ENCODE measurements around the gene BET1L.

BET1L gene

GRCh38 chr11:250274-250673 lies 43.1 kb upstream of the BET1L start:
- no peak; the same call in 2 of the 3 replicates for ATAC-seq
- TF ChIP-seq ZC3H10 (CRISPR knock-in tag; IDR thresholded peaks at IDR 0.05) (no peak), CREB5 (CRISPR knock-in tag; IDR thresholded peaks at IDR 0.05; ENCODE audit: low read depth) (no peak), OSR1 (CRISPR knock-in tag; IDR thresholded peaks at IDR 0.05) (no peak), ESRRG (CRISPR knock-in tag; IDR thresholded peaks at IDR 0.05) (no peak), CSRNP3 (CRISPR knock-in tag; IDR thresholded peaks at IDR 0.05) (no peak), ZNF565 (CRISPR knock-in tag; conservative IDR thresholded peaks at IDR 0.05; ENCODE audit: low read depth) (no peak)

DNA sequence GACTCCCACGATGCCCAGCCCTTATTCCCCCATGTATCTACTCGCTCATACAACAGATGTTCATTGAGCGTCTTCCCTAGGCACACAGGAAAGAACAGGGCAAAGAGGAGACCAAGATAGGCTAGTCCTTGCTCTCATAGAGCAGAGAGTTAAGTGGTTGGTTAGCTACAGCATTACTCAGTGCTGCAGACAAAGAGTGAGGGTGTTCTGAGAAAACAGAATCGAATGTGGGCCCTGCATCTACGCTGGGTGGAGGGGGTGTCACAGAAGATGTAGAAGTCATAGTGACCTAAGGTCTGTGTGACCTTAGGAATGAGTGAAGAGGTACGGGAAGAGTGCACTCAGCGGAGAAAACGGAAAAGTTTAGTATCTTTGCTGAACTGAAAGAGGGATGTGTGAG lies 41.9 kb upstream of the BET1L start:
- ATAC-seq: no peak

DNA sequence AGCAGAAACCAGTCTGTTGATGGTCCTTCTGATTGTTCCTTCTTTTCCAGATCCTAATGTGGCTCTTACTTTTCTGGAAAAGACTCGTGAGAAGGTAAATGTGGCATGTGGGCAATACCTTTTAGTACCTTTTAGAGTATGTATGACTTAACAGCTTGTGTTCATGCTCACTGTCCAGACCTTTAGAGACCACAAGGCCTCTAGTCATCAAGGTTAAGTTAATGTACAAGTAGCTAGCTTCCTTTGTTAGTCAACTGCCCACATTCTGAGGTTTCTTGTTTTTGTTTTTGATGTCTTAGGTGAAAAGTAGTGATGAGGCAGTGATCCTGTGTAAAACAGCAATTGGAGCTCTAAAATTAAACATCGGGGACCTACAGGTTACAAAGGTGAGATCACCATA lies 37.2 kb upstream of the BET1L start:
- no peak for ATAC-seq
- TF ChIP-seq ZFP3 (CRISPR knock-in tag; IDR thresholded peaks at IDR 0.05) (no peak), ISL1 (CRISPR knock-in tag; IDR thresholded peaks at IDR 0.05) (no peak), RARB (CRISPR knock-in tag; IDR thresholded peaks at IDR 0.05) (no peak), TOX (CRISPR knock-in tag; IDR thresholded peaks at IDR 0.05; ENCODE audit: borderline replicate concordance) (no peak), ZFP30 (CRISPR knock-in tag; IDR thresholded peaks at IDR 0.05) (no peak), GLIS3 (CRISPR knock-in tag; IDR thresholded peaks at IDR 0.05) (no peak), TCF4 (CRISPR knock-in tag; IDR thresholded peaks at IDR 0.05; ENCODE audit: borderline replicate concordance) (no peak), ZNF70 (CRISPR knock-in tag; IDR thresholded peaks at IDR 0.05) (no peak), ARNTL (CRISPR knock-in tag; IDR thresholded peaks at IDR 0.05; ENCODE audit: borderline replicate concordance, low read depth) (no peak)
- TF ChIP-seq, protein P1, sequence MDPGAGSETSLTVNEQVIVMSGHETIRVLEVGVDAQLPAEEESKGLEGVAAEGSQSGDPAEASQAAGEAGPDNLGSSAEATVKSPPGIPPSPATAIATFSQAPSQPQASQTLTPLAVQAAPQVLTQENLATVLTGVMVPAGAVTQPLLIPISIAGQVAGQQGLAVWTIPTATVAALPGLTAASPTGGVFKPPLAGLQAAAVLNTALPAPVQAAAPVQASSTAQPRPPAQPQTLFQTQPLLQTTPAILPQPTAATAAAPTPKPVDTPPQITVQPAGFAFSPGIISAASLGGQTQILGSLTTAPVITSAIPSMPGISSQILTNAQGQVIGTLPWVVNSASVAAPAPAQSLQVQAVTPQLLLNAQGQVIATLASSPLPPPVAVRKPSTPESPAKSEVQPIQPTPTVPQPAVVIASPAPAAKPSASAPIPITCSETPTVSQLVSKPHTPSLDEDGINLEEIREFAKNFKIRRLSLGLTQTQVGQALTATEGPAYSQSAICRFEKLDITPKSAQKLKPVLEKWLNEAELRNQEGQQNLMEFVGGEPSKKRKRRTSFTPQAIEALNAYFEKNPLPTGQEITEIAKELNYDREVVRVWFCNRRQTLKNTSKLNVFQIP (CRISPR knock-in tag; IDR thresholded peaks at IDR 0.05; ENCODE audit: borderline replicate concordance, low read depth): no peak

More for the DNA sequence above, 41.9 kb upstream of the BET1L start:
- no peak for TF ChIP-seq TOX (CRISPR knock-in tag; IDR thresholded peaks at IDR 0.05; ENCODE audit: borderline replicate concordance)
- TF ChIP-seq ZC3H10 (CRISPR knock-in tag; IDR thresholded peaks at IDR 0.05): no peak
- TF ChIP-seq TSHZ2 (CRISPR knock-in tag; IDR thresholded peaks at IDR 0.05): no peak
- TF ChIP-seq ZFP30 (CRISPR knock-in tag; IDR thresholded peaks at IDR 0.05): no peak
- TF ChIP-seq PATZ1 (CRISPR knock-in tag; IDR thresholded peaks at IDR 0.05; ENCODE audit: borderline replicate concordance): no peak
- no peak for TF ChIP-seq CREB5 (CRISPR knock-in tag; IDR thresholded peaks at IDR 0.05; ENCODE audit: low read depth)

DNA sequence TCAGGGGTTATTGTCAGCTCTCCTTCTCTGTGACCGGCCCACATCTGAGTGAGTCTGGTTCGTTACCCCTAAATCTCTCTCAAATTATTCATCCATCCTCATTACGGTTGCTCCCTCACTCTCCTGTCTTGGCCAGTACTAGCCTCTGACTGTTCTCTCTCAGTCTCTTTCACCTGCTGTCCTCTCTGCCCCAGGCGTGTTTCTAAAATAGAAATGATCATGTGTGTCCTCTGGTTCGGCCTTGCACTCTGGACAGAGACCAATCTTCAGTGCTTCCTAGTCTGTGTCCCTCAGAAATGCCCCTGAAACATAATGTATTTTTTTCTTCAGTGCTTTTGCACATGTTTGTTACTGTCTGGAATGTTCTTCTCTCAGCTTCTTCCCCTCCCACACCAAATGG lies 34.4 kb upstream of the BET1L start:
- ATAC-seq: no peak
- TF ChIP-seq ZFP3 (CRISPR knock-in tag; IDR thresholded peaks at IDR 0.05) (no peak), GLIS3 (CRISPR knock-in tag; IDR thresholded peaks at IDR 0.05) (no peak), BACH2 (CRISPR knock-in tag; IDR thresholded peaks at IDR 0.05; ENCODE audit: borderline replicate concordance) (no peak)

All from SK-N-SH treated with all-trans-retinoic acid at 6 μM for 48 hours (cell line).